Measurements from ENCODE around the gene UQCRQ. TPM values are rescaled to one million over a fixed set of nuclear protein-coding genes. Genes with fewer than 3 reads are reported as not detected.

UQCRQ gene
- total and polyA plus RNA-seq, 2 donors (not counting 3 experiments of a cell fraction or from before 2014, with no cell fraction given) = 246 to 390 TPM

- no peak for FAIRE-seq
- intact Hi-C loops (cut with micrococcal nuclease) = loop anchor here (5.0 to 10.0 kb wide), 3 partner anchors 296 to 529 kb away; partner anchors contain the start of gene SLC22A4
These were observed 42.9 kb upstream of the UQCRQ start for GRCh38 chr5:132823481-132824050.

More at GRCh38 chr5:132823481-132824050, 42.9 kb upstream of the UQCRQ start:
- Histone ChIP-seq H3K9me3 (replicated peaks; ENCODE audit: control insufficient read depth, insufficient read depth, low read length) (no peaks in the 10 kb centered on the region), H4K20me1 (replicated peaks; ENCODE audit: control insufficient read depth, extremely low read depth, insufficient read depth, low read length) (no peaks in the 10 kb centered on the region), H3K4me3 (replicated peaks in 1 of 3; ENCODE audit: insufficient read depth in 1 of 3, low read depth in 1 of 3, low read length in 3 of 3) (no peak overlapping the region), H3K9me1 (replicated peaks; ENCODE audit: control insufficient read depth, extremely low read depth, insufficient read depth, low read length) (no peaks in the 10 kb centered on the region), H3K9ac (replicated peaks; ENCODE audit: extremely low read depth, insufficient read depth, low read length) (no peak overlapping the region), H3K4me1 (ENCODE audit: control insufficient read depth, extremely low read depth, insufficient read depth, low read length) (peaks cover 6% of the 10 kb centered on the region), H3K4me2 (ENCODE audit: insufficient read depth, low read length) (no peak overlapping the region), H2AFZ (ENCODE audit: low read depth, low read length) (no peak overlapping the region), H3K79me2 (ENCODE audit: control insufficient read depth, insufficient read depth, low read length) (no peaks in the 10 kb centered on the region), H3K36me3 (ENCODE audit: control insufficient read depth in 2 of 2, extremely low read depth in 1 of 2, insufficient read depth in 2 of 2, low read length in 2 of 2) (peaks cover 2 to 4% of the 10 kb centered on the region in 2 experiments), H3K27me3 (ENCODE audit: control insufficient read depth in 2 of 2, insufficient read depth in 2 of 2, low read length in 2 of 2) (no peaks in the 10 kb centered on the region), H3K27ac (ENCODE audit: insufficient read depth, low read depth, low read length) (no peak overlapping the region)
- no peak for TF ChIP-seq GATA2 (IDR thresholded peaks at IDR 0.05; ENCODE audit: insufficient read depth, insufficient read length, low read depth, low read length)
- no peak for TF ChIP-seq CTCF (IDR thresholded peaks at IDR 0.05; ENCODE audit: extremely low read depth in 1 of 2, insufficient read depth in 1 of 2, low read depth in 1 of 2, low read length in 2 of 2)
- no peak for TF ChIP-seq JUN (IDR thresholded peaks at IDR 0.05; ENCODE audit: borderline replicate concordance, insufficient read depth, insufficient read length, low read depth)
- no peak for TF ChIP-seq POLR2AphosphoS5 (IDR thresholded peaks at IDR 0.05; ENCODE audit: insufficient read depth, low read depth, low read length)
- TF ChIP-seq POLR2A (IDR thresholded peaks at IDR 0.05; ENCODE audit: low read depth, low read length) = no peak
- TF ChIP-seq MAX (IDR thresholded peaks at IDR 0.05; ENCODE audit: insufficient read depth, insufficient read length) = no peak
- no peak for TF ChIP-seq EZH2 (IDR thresholded peaks at IDR 0.05; ENCODE audit: borderline replicate concordance, low read depth, low read length, severe bottlenecking)
- TF ChIP-seq FOS (IDR thresholded peaks at IDR 0.05; ENCODE audit: borderline replicate concordance, insufficient read depth, low read length) = no peak
- TF ChIP-seq MYC (IDR thresholded peaks at IDR 0.05; ENCODE audit: low read depth, low read length) = no peak
- BruUV-seq (replicated peaks) = no TSS peak
- ChIA-PET POLR2A (no interaction called here), CTCF (interaction anchor here (0.7 to 1.3 kb wide), 4 partner anchors 69 to 318 kb away, joined by 3 to 4 read pairs (median 4); no protein-coding TSS in a partner anchor)
- dilution Hi-C loops (cut with MboI; ENCODE audit: extremely low pct_ligation_motif_present, low sequenced_read_pairs) = no loop called here
- no peak for DNase-seq (ENCODE audit: low read depth, low spot score)
